NB4 (cell line): ENCODE measurements around the gene INTS11.

Experiments used
- DNase-seq: peaks from one replicate; pipeline ENCODE4 v3.0.0; 2010; ENCODE audit warnings: low read depth
- H3K4me3 ChIP-seq: one replicate; pipeline ENCODE4 v1.5.1; 2011; ENCODE audit warnings: mild to moderate bottlenecking, low read depth, low read length, moderate library complexity
- MYC ChIP-seq: IDR thresholded peaks from 2 replicates; pipeline ENCODE4 v1.6.1; 2011; ENCODE audit warnings: low read depth, low read length
- POLR2A ChIP-seq: IDR thresholded peaks from 2 replicates; pipeline ENCODE4 v1.6.1; 2011; ENCODE audit warnings: mild to moderate bottlenecking; ENCODE audit not compliant: insufficient read length; ENCODE audit errors: extremely low read depth
- TF ChIP-seq, protein P1 (sequence below): IDR thresholded peaks from one replicate; pipeline ENCODE4 v1.5.1; 2012; ENCODE audit warnings: low read depth, low read length
- TF ChIP-seq, protein P2 (sequence below): IDR thresholded peaks from 2 replicates; pipeline ENCODE4 v1.6.1; 2011; ENCODE audit warnings: low read depth, low read length

Gene INTS11

DNA sequence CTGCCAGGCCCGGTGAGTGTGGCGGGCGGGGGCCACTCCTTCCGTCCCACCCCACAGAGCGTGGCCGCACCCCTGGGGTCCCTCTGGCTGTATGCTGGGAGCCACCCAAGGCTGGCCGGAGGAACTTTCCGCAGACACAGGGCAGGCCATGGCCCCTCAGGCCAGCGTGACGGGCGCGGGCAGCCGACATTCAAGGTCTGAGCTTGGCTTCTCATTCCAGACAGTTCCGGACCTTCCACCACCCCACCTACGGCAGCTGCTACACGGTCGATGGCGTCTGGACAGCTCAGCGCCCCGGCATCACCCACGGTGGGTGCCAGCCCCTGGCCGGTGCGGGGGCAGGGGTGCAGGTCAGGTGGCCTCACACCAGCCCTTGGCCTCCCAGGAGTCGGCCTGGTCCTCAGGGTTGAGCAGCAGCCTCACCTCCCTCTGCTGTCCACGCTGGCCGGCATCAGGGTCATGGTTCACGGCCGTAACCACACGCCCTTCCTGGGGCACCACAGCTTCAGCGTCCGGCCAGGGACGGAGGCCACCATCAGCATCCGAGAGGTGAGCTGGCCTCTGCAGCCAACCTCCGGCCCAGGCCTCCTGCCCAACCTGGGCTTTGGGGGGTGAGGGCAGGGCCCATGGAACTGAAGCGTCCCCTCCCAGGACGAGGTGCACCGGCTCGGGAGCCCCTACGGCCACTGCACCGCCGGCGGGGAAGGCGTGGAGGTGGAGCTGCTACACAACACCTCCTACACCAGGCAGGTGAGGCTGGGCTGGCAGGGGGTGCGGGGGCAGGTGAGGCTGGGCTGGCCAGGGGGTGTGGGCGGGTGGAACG, 37.0 kb downstream of the INTS11 start:
- H3K4me3 ChIP-seq = no peak overlapping the region
- no peak for DNase-seq
- TF ChIP-seq, protein P1, sequence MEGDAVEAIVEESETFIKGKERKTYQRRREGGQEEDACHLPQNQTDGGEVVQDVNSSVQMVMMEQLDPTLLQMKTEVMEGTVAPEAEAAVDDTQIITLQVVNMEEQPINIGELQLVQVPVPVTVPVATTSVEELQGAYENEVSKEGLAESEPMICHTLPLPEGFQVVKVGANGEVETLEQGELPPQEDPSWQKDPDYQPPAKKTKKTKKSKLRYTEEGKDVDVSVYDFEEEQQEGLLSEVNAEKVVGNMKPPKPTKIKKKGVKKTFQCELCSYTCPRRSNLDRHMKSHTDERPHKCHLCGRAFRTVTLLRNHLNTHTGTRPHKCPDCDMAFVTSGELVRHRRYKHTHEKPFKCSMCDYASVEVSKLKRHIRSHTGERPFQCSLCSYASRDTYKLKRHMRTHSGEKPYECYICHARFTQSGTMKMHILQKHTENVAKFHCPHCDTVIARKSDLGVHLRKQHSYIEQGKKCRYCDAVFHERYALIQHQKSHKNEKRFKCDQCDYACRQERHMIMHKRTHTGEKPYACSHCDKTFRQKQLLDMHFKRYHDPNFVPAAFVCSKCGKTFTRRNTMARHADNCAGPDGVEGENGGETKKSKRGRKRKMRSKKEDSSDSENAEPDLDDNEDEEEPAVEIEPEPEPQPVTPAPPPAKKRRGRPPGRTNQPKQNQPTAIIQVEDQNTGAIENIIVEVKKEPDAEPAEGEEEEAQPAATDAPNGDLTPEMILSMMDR = no peak
- TF ChIP-seq POLR2A = no peak
- no peak for TF ChIP-seq MYC
- TF ChIP-seq, protein P2, sequence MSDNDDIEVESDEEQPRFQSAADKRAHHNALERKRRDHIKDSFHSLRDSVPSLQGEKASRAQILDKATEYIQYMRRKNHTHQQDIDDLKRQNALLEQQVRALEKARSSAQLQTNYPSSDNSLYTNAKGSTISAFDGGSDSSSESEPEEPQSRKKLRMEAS = no peak

DNA sequence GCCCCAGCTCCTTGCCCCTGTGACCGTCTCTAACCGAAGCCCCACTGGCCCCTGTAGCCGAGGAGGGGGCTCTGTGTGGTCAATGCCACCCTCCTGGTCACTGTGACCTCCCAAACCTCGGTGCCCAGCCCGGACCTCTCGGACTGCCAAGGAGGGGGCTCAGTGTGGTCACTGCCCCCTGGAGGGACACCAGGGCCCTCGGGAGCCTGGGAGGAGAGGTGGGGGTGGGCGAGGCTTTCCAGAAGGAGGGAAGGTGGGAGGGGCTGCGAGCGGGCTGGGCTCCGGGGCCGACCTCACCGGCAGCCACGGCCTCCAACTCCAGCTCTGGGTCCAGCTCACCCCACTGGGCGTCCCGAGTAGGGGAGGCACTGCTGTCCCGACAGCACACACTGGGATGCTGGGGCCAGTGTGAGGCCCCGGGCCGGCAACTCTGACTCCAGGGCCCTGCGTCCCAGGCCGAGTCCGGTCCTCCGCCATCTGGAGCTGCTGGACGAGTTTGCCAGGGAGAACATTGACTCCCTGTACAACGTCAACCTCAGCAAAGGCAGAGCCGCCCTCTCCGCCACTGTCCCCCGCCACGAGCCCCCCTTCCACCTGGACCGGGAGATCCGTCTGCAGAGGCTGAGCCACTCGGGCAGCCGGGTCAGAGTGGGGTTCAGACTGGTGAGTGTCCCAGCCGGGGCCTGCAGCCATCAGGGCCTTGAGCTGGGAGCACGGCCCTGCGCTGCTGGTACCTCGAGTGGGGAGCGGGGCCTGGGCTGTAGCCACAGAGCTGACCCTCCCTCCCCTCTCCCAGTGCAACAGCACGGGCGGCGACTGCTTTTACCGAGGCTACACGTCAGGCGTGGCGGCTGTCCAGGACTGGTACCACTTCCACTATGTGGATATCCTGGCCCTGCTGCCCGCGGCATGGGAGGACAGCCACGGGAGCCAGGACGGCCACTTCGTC, 37.9 kb downstream of the INTS11 start:
- no peak for DNase-seq
- no peak overlapping the region for H3K4me3 ChIP-seq
- TF ChIP-seq, protein P1 = no peak
- TF ChIP-seq MYC (no peak), POLR2A (no peak)
- TF ChIP-seq, protein P2 = no peak

DNA sequence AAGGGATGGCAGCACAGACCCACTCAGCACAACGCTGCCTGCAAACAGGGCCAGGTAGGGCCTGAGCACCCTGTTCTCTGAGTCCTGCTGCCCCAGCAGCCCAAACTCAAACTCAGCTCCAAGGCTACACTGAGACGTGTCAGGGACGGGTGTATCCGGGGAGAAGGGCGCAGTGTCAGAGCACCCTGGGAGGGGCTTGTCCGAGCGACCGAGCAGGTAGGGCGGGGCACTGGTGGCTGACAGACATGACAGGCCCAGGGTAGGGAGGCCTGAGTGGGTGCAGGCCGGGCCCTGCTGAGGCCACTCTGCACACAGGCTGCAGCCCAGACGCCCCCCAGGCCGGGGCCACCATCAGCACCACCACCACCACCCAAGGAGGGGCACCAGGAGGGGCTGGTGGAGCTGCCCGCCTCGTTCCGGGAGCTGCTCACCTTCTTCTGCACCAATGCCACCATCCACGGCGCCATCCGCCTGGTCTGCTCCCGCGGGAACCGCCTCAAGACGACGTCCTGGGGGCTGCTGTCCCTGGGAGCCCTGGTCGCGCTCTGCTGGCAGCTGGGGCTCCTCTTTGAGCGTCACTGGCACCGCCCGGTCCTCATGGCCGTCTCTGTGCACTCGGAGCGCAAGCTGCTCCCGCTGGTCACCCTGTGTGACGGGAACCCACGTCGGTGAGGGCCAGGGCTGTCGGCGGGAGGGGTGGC, 38.7 kb downstream of the INTS11 start:
- DNase-seq = no peak
- no peak overlapping the region for H3K4me3 ChIP-seq
- TF ChIP-seq MYC (no peak), POLR2A (no peak)
- TF ChIP-seq, protein P2 = no peak
- TF ChIP-seq, protein P1 = no peak

DNA sequence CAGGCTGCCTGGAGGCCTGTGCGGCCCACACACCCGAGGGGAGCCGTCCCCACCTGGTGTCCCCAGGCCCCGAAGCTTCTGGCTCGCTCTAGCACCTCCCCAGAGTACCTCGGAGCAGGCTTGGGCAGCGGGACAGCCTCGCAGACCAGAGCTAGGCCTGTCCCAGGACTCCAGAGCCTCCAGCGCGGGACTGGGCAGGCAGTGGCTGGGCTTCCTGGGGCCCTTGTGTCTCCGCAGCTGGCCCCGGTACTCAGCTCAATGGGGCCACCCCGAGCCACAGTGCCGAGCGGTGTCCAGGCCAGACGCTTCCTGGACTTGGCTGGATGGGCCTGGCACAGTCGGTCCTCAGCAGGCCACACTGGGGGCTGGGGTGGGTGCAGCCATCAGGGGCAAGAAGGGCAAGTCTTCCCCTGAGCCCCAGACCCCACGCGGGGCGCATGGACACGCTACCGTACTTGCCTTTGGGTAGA, 39.3 kb downstream of the INTS11 start:
- no peak overlapping the region for H3K4me3 ChIP-seq
- TF ChIP-seq, protein P1 = no peak
- no peak for TF ChIP-seq MYC
- TF ChIP-seq, protein P2 = no peak
- no peak for TF ChIP-seq POLR2A
- DNase-seq = no peak

DNA sequence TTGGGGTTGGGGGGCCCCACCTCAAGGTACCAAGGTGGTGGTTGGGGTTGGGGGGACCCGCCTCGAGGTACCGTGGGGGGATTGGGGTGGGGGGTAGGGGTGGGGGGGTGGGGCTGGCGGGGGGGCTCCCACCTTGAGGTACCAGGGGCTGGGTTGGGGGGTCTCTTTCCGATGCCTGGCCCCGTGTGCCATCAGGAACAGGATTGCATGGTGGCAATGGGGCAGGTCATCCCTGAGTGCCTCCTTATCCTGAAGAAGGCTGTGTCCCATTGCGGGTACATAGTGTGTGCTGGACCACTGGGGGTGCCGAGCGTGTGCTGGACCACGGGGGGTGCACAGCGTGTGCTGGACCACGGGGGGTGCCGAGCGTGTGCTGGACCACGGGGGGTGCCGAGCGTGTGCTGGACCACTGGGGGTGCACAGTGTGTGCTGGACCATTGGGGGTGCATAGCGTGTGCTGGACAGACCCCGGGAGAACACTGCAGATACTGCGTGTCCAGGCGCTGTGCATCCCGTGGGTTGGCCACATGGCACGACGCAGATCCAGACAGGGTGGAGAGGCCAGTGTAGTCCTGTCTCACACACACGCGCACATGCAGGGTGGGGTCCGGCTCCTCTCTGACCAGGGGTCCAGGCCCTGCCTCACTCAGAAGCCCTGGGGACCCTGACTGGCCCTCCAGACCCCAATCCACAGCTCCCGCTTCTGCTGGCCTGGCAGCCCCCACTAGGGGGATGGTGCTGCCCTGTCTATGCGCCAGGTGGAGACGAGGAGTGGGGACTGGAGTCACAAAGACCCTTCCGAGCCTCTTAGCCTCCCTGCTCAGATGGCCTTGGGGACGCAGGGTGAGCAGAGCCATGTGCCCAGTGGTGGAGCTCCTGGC, 40.0 kb downstream of the INTS11 start:
- no peak overlapping the region for H3K4me3 ChIP-seq
- TF ChIP-seq, protein P2 = no peak
- TF ChIP-seq, protein P1 = no peak
- TF ChIP-seq MYC (no peak), POLR2A (no peak)
- no peak for DNase-seq
